K562 (cell line): ENCODE data around the gene HECW1. TPM values are rescaled to one million over a fixed set of nuclear protein-coding genes. Genes with fewer than 3 reads are reported as not detected.
A peak's percentile ranks its signal among the peaks of the same experiment; 100 is the strongest.

Experiments
- ATAC-seq: fragments of 200-7000 bp; cut with Tn5 transposase; 3 replicates; pipeline ENCODE4 v1.9.1; 2020; ENCODE audit warnings: moderate library complexity
- BruUV-seq: library from RNA; stranded (reverse); fragments of 400-500 nt; replicated peaks from 2 replicates; lab custom pipeline; 2021; lab: Mats Ljungman, UMichigan
- CTCF ChIA-PET: fragments of 300-600 bp; formaldehyde crosslinking; extraction: SDS; loops from one replicate; lab custom pipeline; 2021; ENCODE audit warnings: low intra/inter-chr PET ratio; lab: Yijun Ruan, JAX
- POLR2A ChIA-PET: fragments of 300-600, 350-650 bp; sonication (Branson Sonifier 250); formaldehyde crosslinking; extraction: SDS; loops from one replicate; lab custom pipeline; 2021; ENCODE audit warnings: antibody characterized with exemption, inconsistent platforms; lab: Yijun Ruan, JAX
- DNase-seq, 4 experiments: peaks; one replicate each; pipeline versions ENCODE4 v3.0.0 to v3.0.0-alpha.2; 2011 to 2018; ENCODE audit warnings: low spot score in 3 of 4, mixed read lengths in 3 of 4; ENCODE audit errors: extremely low read depth in 1 of 4
- FAIRE-seq: peaks from 2 replicates; lab custom pipeline; 2011; peaks lifted over from hg19 to GRCh38; lab: Jason Lieb, UNC
- H2AFZ ChIP-seq: 2 replicates; pipeline ENCODE4 v1.6.0; 2011; ENCODE audit warnings: low read depth, low read length, control low read depth, inconsistent platforms
- H3K27ac ChIP-seq: fragments of 200-600 bp; 3 replicates; pipeline ENCODE4 v1.8.0; 2011; ENCODE audit warnings: low read depth, mild to moderate bottlenecking, control low read depth, inconsistent platforms, low read length, moderate library complexity, mixed read lengths; ENCODE audit errors: extremely low read depth
- H3K27me3 ChIP-seq, 2 experiments: fragments of 300-600 bp in 1 of 2; 2 replicates in 1 of 2; 3 replicates in 1 of 2; pipeline versions ENCODE4 v1.6.0 to v1.8.0; 2011; ENCODE audit warnings: inconsistent platforms in 2 of 2, low read length in 2 of 2, mild to moderate bottlenecking in 1 of 2, mixed read lengths in 1 of 2, moderate library complexity in 1 of 2; ENCODE audit not compliant: control insufficient read depth in 2 of 2, insufficient read depth in 2 of 2
- H3K36me3 ChIP-seq: fragments of 300-600 bp; 3 replicates; pipeline ENCODE4 v1.8.0; 2011; ENCODE audit warnings: mild to moderate bottlenecking, low read length, inconsistent platforms; ENCODE audit not compliant: control insufficient read depth, insufficient read depth
- H3K4me1 ChIP-seq, 2 experiments: fragments of 200-600 bp in 1 of 2; replicated peaks in 1 of 2; 2 replicates in 1 of 2; 3 replicates in 1 of 2; pipeline versions ENCODE4 v1.5.1 to v1.8.0; 2011; ENCODE audit warnings: inconsistent platforms in 2 of 2, low read length in 2 of 2, mild to moderate bottlenecking in 1 of 2, mixed read lengths in 1 of 2, moderate library complexity in 1 of 2; ENCODE audit not compliant: control insufficient read depth in 2 of 2, insufficient read depth in 2 of 2
- H3K4me2 ChIP-seq: 2 replicates; pipeline ENCODE4 v1.6.1; 2011; ENCODE audit warnings: low read length, control low read depth, inconsistent platforms, mixed read lengths; ENCODE audit not compliant: insufficient read depth
- H3K4me3 ChIP-seq: fragments of 200-600 bp; sonication (generic), shearing (Covaris generic); 2 replicates; pipeline ENCODE4 v1.5.1; 2016; ENCODE audit warnings: control low read depth, inconsistent platforms
- H3K79me2 ChIP-seq: fragments of 200-600 bp; 3 replicates; pipeline ENCODE4 v1.8.0; 2011; ENCODE audit warnings: low read length, inconsistent platforms; ENCODE audit not compliant: control insufficient read depth, insufficient read depth
- H3K9ac ChIP-seq, 2 experiments: 2 replicates each; pipeline versions ENCODE4 v1.6.0 to v1.6.1; 2011; ENCODE audit warnings: low read depth in 2 of 2, low read length in 2 of 2, control low read depth in 1 of 2, inconsistent platforms in 1 of 2, mild to moderate bottlenecking in 1 of 2, mixed read lengths in 1 of 2; ENCODE audit not compliant: insufficient read depth in 1 of 2
- H3K9me1 ChIP-seq: one replicate; pipeline ENCODE4 v1.6.0; 2011; ENCODE audit warnings: inconsistent platforms, mild to moderate bottlenecking, low read length, moderate library complexity; ENCODE audit not compliant: control insufficient read depth, insufficient read depth
- H3K9me3 ChIP-seq: replicated peaks from 2 replicates; pipeline ENCODE4 v1.5.1; 2011; ENCODE audit warnings: low read depth, low read length, inconsistent platforms; ENCODE audit not compliant: control insufficient read depth, insufficient read depth
- H4K20me1 ChIP-seq: replicated peaks from 2 replicates; pipeline ENCODE4 v1.6.1; 2011; ENCODE audit warnings: low read length, inconsistent platforms, mixed read lengths; ENCODE audit not compliant: control insufficient read depth, insufficient read depth
- AFF4 ChIP-seq: sonication (generic); formaldehyde crosslinking; IDR thresholded peaks from 2 replicates; pipeline ENCODE4 v1.8.0; 2023; ENCODE audit warnings: mild to moderate bottlenecking, missing genetic modification reagents
- PRPF4 ChIP-seq: fragments of 200-400 bp; formaldehyde crosslinking; IDR thresholded peaks from one replicate; pipeline ENCODE4 v1.6.1; 2017; ENCODE audit warnings: low read length, low read depth, mild to moderate bottlenecking; ENCODE audit not compliant: insufficient read depth, poor library complexity, severe bottlenecking
- WGBS: fragments of 100-300 bp; shearing (Covaris generic); methylation state at CpG from one replicate; pipeline ENCODE4 v1.1.6; 2016; ENCODE audit warnings: low coverage, mixed read lengths; ENCODE audit not compliant: insufficient coverage; ENCODE audit errors: missing lambda C conversion rate; 5-methylcytosine and 5-hydroxymethylcytosine counted together
- in situ Hi-C: fragments of 300-500 bp; cut with MboI; formaldehyde crosslinking; loops from 4 replicates; pipeline ENCODE4 v1.15.0; 2018; ENCODE audit warnings: inconsistent platforms, mixed read lengths
- intact Hi-C: fragments of 100-400 bp; cut with micrococcal nuclease; formaldehyde crosslinking; loops from 2 replicates; pipeline ENCODE4 v1.14.2; 2022
- polyA plus RNA-seq, 8 experiments: library from polyadenylated mRNA; depleted of rRNA in 4 of 8; stranded (reverse) in 5 of 8; unstranded in 3 of 8; fragments of >200 nt; fragmentation: Nextera tagmentation in 2 of 8; fragmentation: Illumina TruSeq in 1 of 8; extraction: Ambion mirVana in 2 of 8; extraction: Trizol in 1 of 8; gene quantifications; 2 replicates each; pipeline versions ENCODE4 v1.2.1 to v1.2.3, GENCODE V29; 2011 to 2014; ENCODE audit warnings: inconsistent platforms in 1 of 8, missing spikeins in 1 of 8
- total RNA-seq, 7 experiments: library from RNA; depleted of rRNA in 6 of 7; stranded (reverse); fragments of >200 nt in 6 of 7; fragmentation: Illumina TruSeq in 2 of 7; extraction: Trizol in 2 of 7; gene quantifications; 2 replicates each; pipeline versions ENCODE4 v1.2.1 to v1.2.3, GENCODE V29; 2011 to 2021; ENCODE audit warnings: low replicate concordance in 1 of 7

The HECW1 gene
- total and polyA plus RNA-seq, 9 of the 15 experiments (the other 6 are each of a cell fraction or from before 2014, with no cell fraction given), result 0.07 to 0.31 (median 0.13) TPM; not detected in 4

- Histone ChIP-seq H2AFZ (no peak overlapping the region), H3K36me3 (peaks cover 3% of the 10 kb centered on the region; the same call in 1 of the 3 replicates), H3K4me1 (no peaks in the 10 kb centered on the region), H3K4me3 (no peak overlapping the region), H3K9ac (no peak overlapping the region), H3K79me2 (peaks cover 62% of the 10 kb centered on the region), H3K27me3 (no peaks in the 10 kb centered on the region), H3K27ac (no peak overlapping the region), H3K4me2 (no peak overlapping the region), H4K20me1 (no peaks in the 10 kb centered on the region; the same call in 1 of the 2 replicates), H3K9me1 (no peaks in the 10 kb centered on the region), H3K9me3 (no peaks in the 10 kb centered on the region)
- ATAC-seq (peak; percentile 60), DNase-seq (no peak), FAIRE-seq (no peak)
- ChIA-PET CTCF (no interaction called here), POLR2A (interaction anchor here (0.7 to 1.3 kb wide), 3 partner anchors 11 to 253 kb away, joined by 3 read pairs; no protein-coding TSS in a partner anchor)
- no TSS peak for BruUV-seq
- TF ChIP-seq AFF4 (CRISPR knock-in tag) (0 out of 2 replicates have a peak, but pooled peaks have one; percentile 31), PRPF4 (no peak)
- in situ Hi-C loops, result no loop called here
- WGBS, result 24% methylated on average over 2 of the region's 2 CpGs
- intact Hi-C loops, result no loop called here
These were observed 478.6 kb downstream of the HECW1 start for GRCh38 chr7:43590862-43591557.
